Stimulated activated CD8-positive, alpha-beta memory T cell treated with anti-CD3 and anti-CD28 coated beads, Interleukin-15, amount 100 ng/mL, for 24 hours (primary cell): ENCODE results near the gene SRL.

Source experiments
- DNase-seq: peaks from one replicate; pipeline ENCODE4 v3.0.0-alpha.2; 2020; ENCODE audit warnings: low read depth

The SRL gene

GRCh38 chr16:4241928-4242283 lies at the start of gene SRL:
TSS of gene SRL (minus strand) at chr16:4242080. CDS start at chr16:4242067, 13 bp downstream.
- no peak for DNase-seq

- no peak for DNase-seq
Measured at GRCh38 chr16:4290236-4290830, 48.5 kb upstream of the SRL start.

DNA sequence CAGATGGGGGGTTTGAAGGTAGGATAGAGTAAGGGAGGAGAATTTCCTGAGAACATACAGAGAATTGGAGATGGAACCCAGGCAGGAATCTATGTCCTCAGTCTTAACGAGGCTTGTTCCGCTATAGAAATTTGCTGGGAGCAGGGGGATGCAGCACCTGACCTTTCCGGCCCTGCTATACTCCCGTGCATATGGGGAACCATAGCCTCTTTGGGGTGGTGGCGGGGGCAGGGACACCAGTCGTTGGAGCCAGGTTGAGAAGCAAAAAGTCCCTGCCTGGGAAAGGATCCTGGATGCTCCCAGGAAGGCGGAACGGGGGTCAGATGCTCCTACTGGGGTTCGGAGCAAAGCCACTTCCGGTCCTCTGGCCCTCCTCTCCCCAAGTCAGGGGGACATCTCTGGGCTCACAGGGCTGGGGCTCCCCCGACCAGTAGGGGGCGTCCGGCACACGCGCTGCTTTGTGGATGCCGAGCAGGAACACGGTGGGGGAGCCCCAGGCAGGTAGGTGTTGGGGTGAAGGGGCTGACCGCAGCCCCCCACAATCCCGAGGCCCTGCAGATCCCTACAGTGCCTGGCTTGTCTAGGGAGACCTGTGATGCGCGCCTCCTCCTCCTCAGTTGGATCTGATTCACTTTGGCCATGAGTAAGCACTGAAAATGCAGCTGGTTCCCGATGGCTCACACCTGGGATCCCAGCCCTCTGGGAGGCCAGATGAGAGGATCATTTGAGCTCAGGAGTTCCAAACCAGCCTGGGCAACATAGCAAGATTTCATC lies 46.5 kb upstream of the SRL start:
- DNase-seq = peak; percentile 59

- no peak for DNase-seq
Measured at GRCh38 chr16:4285167-4285566, 43.3 kb upstream of the SRL start.

DNA sequence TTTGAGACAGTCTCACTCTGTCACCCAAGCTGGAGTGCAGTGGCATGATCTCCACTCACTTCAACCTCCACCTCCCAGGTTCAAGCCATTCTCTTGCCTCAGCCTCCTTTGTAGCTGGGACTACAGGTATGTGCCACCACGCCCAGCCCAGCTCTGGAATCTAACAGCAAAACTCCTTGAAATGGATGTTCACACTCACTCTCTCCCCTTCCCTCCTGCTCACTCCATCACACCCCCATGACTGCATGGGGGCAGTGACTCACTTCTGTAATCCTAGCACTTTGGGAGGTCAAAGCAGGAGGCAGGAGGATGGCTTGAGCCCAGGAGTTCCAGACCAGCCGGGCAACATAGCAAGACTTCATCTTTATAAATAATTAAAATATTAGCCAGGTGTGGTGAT lies 42.1 kb upstream of the SRL start:
- no peak for DNase-seq

DNA sequence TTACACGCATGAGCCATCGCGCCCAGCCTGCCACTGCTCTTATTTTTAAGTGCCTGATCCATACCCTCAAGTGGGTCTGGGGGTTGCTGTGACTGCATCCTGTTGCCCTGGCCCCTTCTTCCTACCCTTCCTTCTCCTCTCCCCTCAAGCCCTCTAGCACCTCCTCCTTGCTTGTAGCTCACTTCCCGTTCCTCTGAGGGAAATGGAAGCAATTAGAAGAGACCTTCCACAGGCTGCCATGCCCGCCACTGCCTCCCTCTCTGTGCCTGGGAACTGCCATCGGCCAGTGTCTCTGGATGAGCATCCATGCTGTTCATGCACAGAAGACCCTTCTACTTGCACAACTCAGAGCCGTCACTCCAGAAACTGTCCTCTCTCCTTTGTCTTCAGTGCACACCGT lies 41.6 kb upstream of the SRL start:
- no peak for DNase-seq

DNA sequence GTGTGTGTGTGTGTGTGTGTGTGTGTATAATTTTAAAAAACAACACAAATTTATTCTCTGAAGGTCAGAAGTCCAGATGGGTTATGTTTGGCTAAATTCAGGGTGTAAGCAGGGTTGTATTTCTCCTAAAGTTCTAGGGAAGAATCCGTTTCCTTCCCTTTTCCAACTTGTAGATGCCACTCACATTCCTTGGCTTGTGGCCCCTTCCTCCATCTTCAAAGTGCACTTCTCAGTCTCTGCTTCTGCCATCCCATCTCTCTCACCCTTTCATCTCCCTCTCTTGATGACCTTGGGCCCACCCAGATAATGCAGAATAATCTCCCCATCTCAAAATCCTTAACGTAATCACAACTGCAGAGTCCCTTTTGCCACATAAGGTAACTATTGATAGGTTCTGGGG lies 38.7 kb upstream of the SRL start:
- no peak for DNase-seq

GRCh38 chr16:4277987-4278513 lies 36.2 kb upstream of the SRL start:
- DNase-seq = no peak

DNA sequence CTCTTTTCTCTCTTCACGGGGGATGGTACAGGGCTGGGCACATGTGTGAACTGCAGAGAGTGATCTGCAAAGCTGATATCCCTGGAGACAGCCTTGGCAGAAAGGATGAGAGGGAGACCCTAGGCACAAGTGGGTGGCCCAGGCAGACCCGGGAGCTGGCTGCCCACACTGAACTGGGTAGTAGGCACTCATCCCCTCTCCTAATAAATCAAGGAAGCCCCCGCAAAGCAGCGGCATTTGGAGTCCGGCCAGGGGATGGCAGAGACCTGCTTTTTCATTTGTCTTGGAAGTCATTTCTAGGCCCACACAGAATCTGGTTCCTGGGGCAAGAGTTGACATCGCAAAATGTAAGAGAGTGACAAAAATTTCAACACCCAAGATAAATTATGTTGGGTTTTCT lies 34.0 kb upstream of the SRL start:
- DNase-seq = no peak

DNA sequence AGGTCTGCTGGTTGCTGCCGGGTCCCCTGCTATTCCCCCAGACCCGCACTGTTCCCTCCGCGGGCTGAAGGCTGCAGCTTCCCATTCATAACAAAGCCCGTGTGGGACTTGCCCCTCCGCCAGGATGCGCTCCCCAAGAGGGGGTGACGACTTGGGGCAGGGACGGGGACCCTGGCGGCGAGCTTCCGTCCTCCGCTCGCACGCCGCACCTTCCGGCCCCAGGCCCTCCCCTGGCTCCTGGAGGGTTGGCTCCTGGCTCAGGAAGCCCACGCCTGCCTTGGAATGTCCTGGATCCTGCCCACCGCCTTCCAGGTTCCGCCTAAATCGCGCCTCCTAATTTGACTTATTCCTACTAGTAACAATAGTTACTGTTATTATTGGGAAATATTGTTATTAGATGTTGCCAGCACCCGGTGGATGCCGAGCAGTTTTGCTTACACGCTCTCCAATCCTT lies 32.0 kb upstream of the SRL start:
- DNase-seq = peak; percentile 21

GRCh38 chr16:4272114-4272956 lies 30.5 kb upstream of the SRL start:
- DNase-seq = peak; percentile 14

GRCh38 chr16:4271176-4272113 lies 29.6 kb upstream of the SRL start:
- peak; percentile 65 for DNase-seq

- DNase-seq = no peak
Measured at GRCh38 chr16:4270595-4270994, 28.7 kb upstream of the SRL start.

GRCh38 chr16:4270091-4270490 lies 28.2 kb upstream of the SRL start:
- no peak for DNase-seq

GRCh38 chr16:4266372-4266771 lies 24.5 kb upstream of the SRL start:
- DNase-seq = no peak

DNA sequence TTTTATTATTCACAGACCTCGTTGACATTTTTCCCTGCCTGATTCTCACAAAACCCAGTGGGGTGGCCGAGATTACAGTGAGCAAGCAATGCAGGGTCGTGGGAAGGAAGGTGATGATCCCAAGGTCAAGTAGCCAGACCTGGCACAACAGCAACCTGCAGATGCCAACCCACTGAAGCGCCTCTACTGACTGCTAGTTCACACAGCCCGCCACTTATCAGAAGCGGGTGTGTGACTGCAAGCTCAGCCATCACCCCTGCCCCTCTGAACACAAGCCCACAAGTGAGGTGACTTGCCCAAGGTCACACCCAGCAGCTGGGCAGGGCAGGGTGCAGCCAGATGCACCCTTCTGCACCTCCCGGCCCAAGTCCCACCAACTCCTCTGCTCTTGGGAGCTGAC lies 23.8 kb upstream of the SRL start:
- no peak for DNase-seq

- no peak for DNase-seq
Measured at GRCh38 chr16:4264546-4264945, 22.7 kb upstream of the SRL start.

DNA sequence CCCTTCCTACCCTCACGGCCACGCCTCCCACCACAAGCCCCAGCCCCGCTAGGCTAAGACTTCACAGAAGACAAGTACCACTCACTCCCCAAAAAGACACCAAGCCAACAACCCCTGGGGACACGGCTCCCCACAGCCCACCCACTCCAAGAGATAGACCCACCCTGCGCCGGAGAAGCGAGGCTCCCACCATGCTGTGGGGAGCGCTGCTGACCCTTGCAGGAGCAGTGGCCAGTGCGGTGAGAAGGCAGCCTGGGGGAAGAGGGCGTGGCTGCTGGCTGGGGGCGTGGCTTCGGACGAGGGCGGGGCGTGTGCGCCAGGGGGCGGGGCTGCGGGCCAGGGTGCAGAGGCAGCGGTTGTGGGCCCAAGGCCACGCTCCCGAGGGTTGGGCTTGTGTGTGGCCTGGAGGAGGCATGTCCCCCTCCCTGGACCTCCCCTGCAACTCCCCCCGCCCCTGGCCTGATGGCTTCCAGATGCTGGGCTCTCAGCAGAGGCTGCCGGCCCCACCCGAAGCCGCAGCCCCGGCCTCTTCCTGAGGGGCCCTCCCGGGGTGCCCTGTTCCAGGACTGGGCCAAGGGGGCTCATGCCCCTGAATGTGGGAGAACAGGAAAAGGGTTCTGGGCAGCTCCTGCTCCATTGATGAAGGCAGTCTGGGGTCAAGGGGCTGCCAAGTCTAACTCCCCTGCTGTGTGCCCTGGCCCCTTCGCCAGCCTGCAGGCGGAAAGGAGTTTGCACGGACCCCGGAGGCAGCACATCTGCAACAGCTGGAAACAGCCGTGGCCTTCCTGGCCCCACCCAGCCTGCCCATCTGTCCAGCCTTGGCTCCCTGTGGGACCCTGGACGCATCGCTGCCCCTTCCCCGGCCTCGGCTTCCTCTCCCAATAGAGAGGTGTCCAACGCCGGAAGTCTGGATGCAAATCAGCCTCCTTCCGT lies 21.9 kb upstream of the SRL start:
- no peak for DNase-seq

DNA sequence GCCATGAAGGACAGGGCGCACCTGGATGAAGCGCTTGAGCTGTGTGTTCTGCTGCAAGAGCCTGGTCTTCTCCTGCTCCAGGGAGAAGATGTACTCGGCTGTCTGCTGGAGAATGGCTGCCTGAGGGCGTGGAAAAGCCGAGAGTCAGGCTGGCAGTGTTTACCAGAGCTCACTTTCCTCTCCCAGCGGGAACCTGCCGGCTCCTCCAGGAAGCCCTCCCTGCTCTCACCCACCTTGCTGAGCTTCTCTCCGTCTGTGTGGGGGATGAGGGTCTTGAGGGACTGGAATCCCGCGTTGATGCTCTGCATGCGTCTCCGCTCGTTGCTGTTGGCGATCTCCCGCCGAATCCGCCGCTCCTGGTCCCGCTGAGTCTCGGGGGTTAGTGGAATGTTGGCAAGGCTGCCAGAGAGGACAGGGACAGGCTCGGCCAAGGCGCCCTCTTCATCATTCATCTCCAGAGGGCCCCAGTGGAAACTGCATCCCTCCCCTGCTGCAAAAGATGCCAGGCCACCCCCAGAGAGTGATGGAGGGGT lies 20.5 kb upstream of the SRL start:
- no peak for DNase-seq

GRCh38 chr16:4261557-4262172 lies 19.8 kb upstream of the SRL start:
- peak; percentile 26 for DNase-seq
